ENCODE results near the gene SPHK2.

The SPHK2 gene

GRCh38 chr19:48633148-48634035 is 14.1 kb downstream of the SPHK2 start:
- peak overlapping the region; percentile 15 for H3K4me3 ChIP-seq
- in situ Hi-C loops (cut with MboI; ENCODE audit: low sequenced_read_pairs), result no loop called here
- H3K4me1 ChIP-seq, result peaks cover 26% of the 10 kb centered on the region
- DNase-seq (ENCODE audit: low spot score in 2 of 2), result peak in 1 of 2 experiments; percentile 48
- peaks cover 2% of the 10 kb centered on the region; the same call in 1 of the 2 replicates for H3K9me3 ChIP-seq
- no peaks in the 10 kb centered on the region for H3K27me3 ChIP-seq (ENCODE audit: low read depth)
- H3K36me3 ChIP-seq (replicated peaks), result peaks cover 44% of the 10 kb centered on the region

GRCh38 chr19:48634036-48634342 is 14.7 kb downstream of the SPHK2 start:
- peaks cover 2% of the 10 kb centered on the region; the same call in 1 of the 2 replicates for H3K9me3 ChIP-seq
- peaks cover 44% of the 10 kb centered on the region for H3K36me3 ChIP-seq (replicated peaks)
- DNase-seq (ENCODE audit: low spot score in 2 of 2), result no peak
- in situ Hi-C loops (cut with MboI; ENCODE audit: low sequenced_read_pairs), result no loop called here
- H3K4me3 ChIP-seq, result peak overlapping the region; percentile 15
- peaks cover 30% of the 10 kb centered on the region for H3K4me1 ChIP-seq
- H3K27me3 ChIP-seq (ENCODE audit: low read depth), result no peaks in the 10 kb centered on the region

GRCh38 chr19:48634424-48635262 is 15.3 kb downstream of the SPHK2 start:
- peak; percentile 98 for DNase-seq (ENCODE audit: low spot score in 2 of 2)
- Histone ChIP-seq H3K4me1 (peaks cover 30% of the 10 kb centered on the region), H3K4me3 (peak overlapping the region; percentile 23), H3K27me3 (ENCODE audit: low read depth) (no peaks in the 10 kb centered on the region), H3K36me3 (replicated peaks) (peaks cover 40% of the 10 kb centered on the region), H3K9me3 (peaks cover 2% of the 10 kb centered on the region; the same call in 1 of the 2 replicates)
- in situ Hi-C loops (cut with MboI; ENCODE audit: low sequenced_read_pairs), result no loop called here

GRCh38 chr19:48635263-48635965 is 16.1 kb downstream of the SPHK2 start:
- peak overlapping the region; percentile 66 for H3K4me3 ChIP-seq
- in situ Hi-C loops (cut with MboI; ENCODE audit: low sequenced_read_pairs), result no loop called here
- H3K4me1 ChIP-seq, result peaks cover 30% of the 10 kb centered on the region

GRCh38 chr19:48635966-48636858 is 16.9 kb downstream of the SPHK2 start:
- H3K4me1 ChIP-seq, result peaks cover 30% of the 10 kb centered on the region
- peaks cover 24% of the 10 kb centered on the region for H3K36me3 ChIP-seq (replicated peaks)

More at GRCh38 chr19:48635263-48635965, 16.1 kb downstream of the SPHK2 start:
- Histone ChIP-seq H3K36me3 (replicated peaks) (peaks cover 32% of the 10 kb centered on the region), H3K9me3 (peaks cover 2% of the 10 kb centered on the region; the same call in 1 of the 2 replicates), H3K27me3 (ENCODE audit: low read depth) (no peaks in the 10 kb centered on the region)
- peak; percentile 56 to 83 for DNase-seq (ENCODE audit: low spot score in 2 of 2)

GRCh38 chr19:48636859-48637448 is 17.6 kb downstream of the SPHK2 start, which contains the start of gene DBP:
DBP (minus strand) TSS chr19:48637379; CDS start chr19:48636994, 385 bp downstream.
- H3K4me3 ChIP-seq, result peak within 1 kb of the TSS; percentile 66
- in situ Hi-C loops (cut with MboI; ENCODE audit: low sequenced_read_pairs), result no loop called here
- peaks cover 2% of the 10 kb centered on the region; the same call in 1 of the 2 replicates for H3K9me3 ChIP-seq
- H3K36me3 ChIP-seq (replicated peaks), result peaks cover 19% of the 10 kb centered on the region
- peaks cover 30% of the 10 kb centered on the region for H3K4me1 ChIP-seq
- no peaks in the 10 kb centered on the region for H3K27me3 ChIP-seq (ENCODE audit: low read depth)
- DNase-seq (ENCODE audit: low spot score in 2 of 2), result no peak

More at GRCh38 chr19:48635966-48636858, 16.9 kb downstream of the SPHK2 start:
- peaks cover 2% of the 10 kb centered on the region; the same call in 1 of the 2 replicates for H3K9me3 ChIP-seq
- H3K4me3 ChIP-seq, result peak overlapping the region; percentile 66
- peak in 1 of 2 experiments; percentile 62 for DNase-seq (ENCODE audit: low spot score in 2 of 2)
- no peaks in the 10 kb centered on the region for H3K27me3 ChIP-seq (ENCODE audit: low read depth)
- in situ Hi-C loops (cut with MboI; ENCODE audit: low sequenced_read_pairs), result no loop called here

GRCh38 chr19:48637449-48637947 is 18.2 kb downstream of the SPHK2 start:
- H3K4me3 ChIP-seq, result peak overlapping the region; percentile 66
- peak; percentile 99 to 100 for DNase-seq (ENCODE audit: low spot score in 2 of 2)
- peaks cover 30% of the 10 kb centered on the region for H3K4me1 ChIP-seq
- H3K27me3 ChIP-seq (ENCODE audit: low read depth), result no peaks in the 10 kb centered on the region
- H3K36me3 ChIP-seq (replicated peaks), result peaks cover 16% of the 10 kb centered on the region
- peaks cover 2% of the 10 kb centered on the region; the same call in 1 of the 2 replicates for H3K9me3 ChIP-seq
- in situ Hi-C loops (cut with MboI; ENCODE audit: low sequenced_read_pairs), result no loop called here

GRCh38 chr19:48637948-48638830 is 18.9 kb downstream of the SPHK2 start:
- Histone ChIP-seq H3K9me3 (peaks cover 2% of the 10 kb centered on the region; the same call in 1 of the 2 replicates), H3K4me1 (peaks cover 28% of the 10 kb centered on the region), H3K4me3 (peak overlapping the region; percentile 66), H3K27me3 (ENCODE audit: low read depth) (no peaks in the 10 kb centered on the region), H3K36me3 (replicated peaks) (peaks cover 9% of the 10 kb centered on the region)
- DNase-seq (ENCODE audit: low spot score in 2 of 2), result peak; percentile 84 to 93
- in situ Hi-C loops (cut with MboI; ENCODE audit: low sequenced_read_pairs), result no loop called here

GRCh38 chr19:48638831-48639381 is 19.6 kb downstream of the SPHK2 start:
- Histone ChIP-seq H3K9me3 (peaks cover 2% of the 10 kb centered on the region; the same call in 1 of the 2 replicates), H3K36me3 (replicated peaks) (peaks cover 3% of the 10 kb centered on the region; the same call in 1 of the 2 replicates), H3K27me3 (ENCODE audit: low read depth) (no peaks in the 10 kb centered on the region), H3K4me3 (no peak overlapping the region), H3K4me1 (peaks cover 21% of the 10 kb centered on the region)
- DNase-seq (ENCODE audit: low spot score in 2 of 2), result peak in 1 of 2 experiments; percentile 42
- in situ Hi-C loops (cut with MboI; ENCODE audit: low sequenced_read_pairs), result no loop called here

GRCh38 chr19:48639483-48640375 is 20.4 kb downstream of the SPHK2 start:
- H3K9me3 ChIP-seq, result peaks cover 2% of the 10 kb centered on the region; the same call in 1 of the 2 replicates
- H3K36me3 ChIP-seq (replicated peaks), result peaks cover 3% of the 10 kb centered on the region; the same call in 1 of the 2 replicates
- no peak for DNase-seq (ENCODE audit: low spot score in 2 of 2)
- in situ Hi-C loops (cut with MboI; ENCODE audit: low sequenced_read_pairs), result loop anchor here (10.0 kb wide), 1 partner anchor 325 kb away; the partner anchor contains the start of gene FTL
- H3K4me1 ChIP-seq, result peaks cover 14% of the 10 kb centered on the region
- H3K4me3 ChIP-seq, result no peak overlapping the region
- no peaks in the 10 kb centered on the region for H3K27me3 ChIP-seq (ENCODE audit: low read depth)
